Prostate gland (tissue), 2 donors: ENCODE measurements around the gene SND1.

ENCODE experiments used
- POLR2A ChIP-seq: fragments of 450-650 bp; IDR thresholded peaks from one replicate; pipeline ENCODE4 v1.6.1; 2016; ENCODE audit warnings: antibody characterized with exemption, mild to moderate bottlenecking
- TF ChIP-seq, protein P1 (sequence below), 4 experiments: fragments of 200-600 bp in 2 of 4; fragments of 450-650 bp in 2 of 4; sonication (generic) in 2 of 4; IDR thresholded peaks; 1 replicate in 3 of 4; 2 replicates in 1 of 4; pipeline ENCODE4 v1.5.1; 2016 to 2019; ENCODE audit warnings: antibody characterized with exemption in 4 of 4, mild to moderate bottlenecking in 2 of 4, moderate library complexity in 2 of 4

DNA sequence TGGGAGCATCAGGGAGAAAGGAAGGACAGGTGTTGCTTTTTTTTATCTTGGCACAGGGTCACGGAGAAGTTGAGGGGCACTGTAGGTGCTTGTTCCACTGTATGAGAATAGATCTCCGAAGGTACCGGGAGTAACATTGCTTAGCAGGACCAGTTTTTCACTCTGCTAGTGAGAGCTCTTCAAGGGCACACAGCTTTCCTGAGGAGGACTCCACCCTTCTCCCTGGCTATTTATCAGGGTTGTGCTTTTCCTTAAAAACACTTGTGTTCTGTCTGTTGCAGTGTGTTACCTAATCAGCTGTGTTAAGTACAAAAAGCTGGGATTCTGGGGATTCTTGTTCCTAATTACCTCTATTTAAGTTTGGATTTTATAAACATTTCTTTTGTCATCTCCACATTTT is 160.5 kb downstream of the SND1 start:
- TF ChIP-seq, protein P1, sequence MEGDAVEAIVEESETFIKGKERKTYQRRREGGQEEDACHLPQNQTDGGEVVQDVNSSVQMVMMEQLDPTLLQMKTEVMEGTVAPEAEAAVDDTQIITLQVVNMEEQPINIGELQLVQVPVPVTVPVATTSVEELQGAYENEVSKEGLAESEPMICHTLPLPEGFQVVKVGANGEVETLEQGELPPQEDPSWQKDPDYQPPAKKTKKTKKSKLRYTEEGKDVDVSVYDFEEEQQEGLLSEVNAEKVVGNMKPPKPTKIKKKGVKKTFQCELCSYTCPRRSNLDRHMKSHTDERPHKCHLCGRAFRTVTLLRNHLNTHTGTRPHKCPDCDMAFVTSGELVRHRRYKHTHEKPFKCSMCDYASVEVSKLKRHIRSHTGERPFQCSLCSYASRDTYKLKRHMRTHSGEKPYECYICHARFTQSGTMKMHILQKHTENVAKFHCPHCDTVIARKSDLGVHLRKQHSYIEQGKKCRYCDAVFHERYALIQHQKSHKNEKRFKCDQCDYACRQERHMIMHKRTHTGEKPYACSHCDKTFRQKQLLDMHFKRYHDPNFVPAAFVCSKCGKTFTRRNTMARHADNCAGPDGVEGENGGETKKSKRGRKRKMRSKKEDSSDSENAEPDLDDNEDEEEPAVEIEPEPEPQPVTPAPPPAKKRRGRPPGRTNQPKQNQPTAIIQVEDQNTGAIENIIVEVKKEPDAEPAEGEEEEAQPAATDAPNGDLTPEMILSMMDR (IDR thresholded peaks at IDR 0.05), result no peak
- TF ChIP-seq POLR2A, result no peak
